NK-92 treated with Interleukin-12 subunit alpha and Interleukin-12 subunit beta, amount 100 ng/mL, for 24 hours (cell line): ENCODE data around the gene TGM5.
"Not testable (repeated sequence)": the region's sequence is repeated elsewhere in the genome, so short reads cannot be mapped to it uniquely, and the experiment has no call there.

Source experiments
- DNase-seq: peaks from one replicate; lab custom pipeline; 2025; lab: John Stamatoyannopoulos, UW

TGM5 gene, protein sequence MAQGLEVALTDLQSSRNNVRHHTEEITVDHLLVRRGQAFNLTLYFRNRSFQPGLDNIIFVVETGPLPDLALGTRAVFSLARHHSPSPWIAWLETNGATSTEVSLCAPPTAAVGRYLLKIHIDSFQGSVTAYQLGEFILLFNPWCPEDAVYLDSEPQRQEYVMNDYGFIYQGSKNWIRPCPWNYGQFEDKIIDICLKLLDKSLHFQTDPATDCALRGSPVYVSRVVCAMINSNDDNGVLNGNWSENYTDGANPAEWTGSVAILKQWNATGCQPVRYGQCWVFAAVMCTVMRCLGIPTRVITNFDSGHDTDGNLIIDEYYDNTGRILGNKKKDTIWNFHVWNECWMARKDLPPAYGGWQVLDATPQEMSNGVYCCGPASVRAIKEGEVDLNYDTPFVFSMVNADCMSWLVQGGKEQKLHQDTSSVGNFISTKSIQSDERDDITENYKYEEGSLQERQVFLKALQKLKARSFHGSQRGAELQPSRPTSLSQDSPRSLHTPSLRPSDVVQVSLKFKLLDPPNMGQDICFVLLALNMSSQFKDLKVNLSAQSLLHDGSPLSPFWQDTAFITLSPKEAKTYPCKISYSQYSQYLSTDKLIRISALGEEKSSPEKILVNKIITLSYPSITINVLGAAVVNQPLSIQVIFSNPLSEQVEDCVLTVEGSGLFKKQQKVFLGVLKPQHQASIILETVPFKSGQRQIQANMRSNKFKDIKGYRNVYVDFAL

DNA sequence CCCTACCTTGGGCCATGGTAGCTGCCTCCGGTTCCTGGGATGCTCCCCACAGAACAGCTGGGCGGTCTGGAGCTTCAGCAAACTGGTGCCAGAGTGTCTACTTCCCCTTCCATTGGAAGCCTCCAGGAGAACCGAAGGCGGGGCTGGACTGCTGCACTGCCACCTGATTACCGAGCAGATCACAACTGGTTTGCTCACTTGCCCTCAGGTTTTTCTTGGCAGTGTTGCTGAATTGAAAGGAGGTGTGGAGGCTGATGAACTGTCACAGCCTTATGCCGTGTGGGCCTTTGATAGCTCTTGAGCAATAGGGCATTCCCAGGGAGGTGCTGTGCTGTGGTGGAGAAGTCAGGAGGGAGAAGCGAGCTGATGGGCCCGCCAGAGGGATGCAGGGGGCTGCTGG, at the start of gene TGM5:
TSS of gene TGM5 (minus strand) at position 95 of the 400 bp plus-strand sequence. CDS start at position 16, 79 bp downstream.
- no peak for DNase-seq

DNA sequence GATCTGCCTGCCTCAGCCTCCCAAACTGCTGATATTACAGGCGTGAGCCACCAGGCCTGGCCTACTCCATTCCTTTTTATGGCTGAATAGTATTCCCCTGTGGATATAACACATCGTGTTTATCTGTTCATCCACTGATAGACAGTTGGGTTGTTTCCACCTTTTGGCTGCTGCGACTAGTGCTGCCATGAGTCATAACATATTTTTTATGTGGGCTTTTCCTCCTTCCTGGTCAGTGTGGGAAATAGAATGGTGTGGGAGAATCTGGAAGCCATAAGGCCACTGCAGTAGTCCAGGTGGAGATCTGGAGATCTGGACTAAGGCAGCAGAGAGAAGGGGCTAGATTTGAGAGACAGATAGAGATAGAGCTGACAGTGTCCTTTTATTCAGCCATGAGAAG, 47.4 kb upstream of the TGM5 start:
- no peak for DNase-seq

DNA sequence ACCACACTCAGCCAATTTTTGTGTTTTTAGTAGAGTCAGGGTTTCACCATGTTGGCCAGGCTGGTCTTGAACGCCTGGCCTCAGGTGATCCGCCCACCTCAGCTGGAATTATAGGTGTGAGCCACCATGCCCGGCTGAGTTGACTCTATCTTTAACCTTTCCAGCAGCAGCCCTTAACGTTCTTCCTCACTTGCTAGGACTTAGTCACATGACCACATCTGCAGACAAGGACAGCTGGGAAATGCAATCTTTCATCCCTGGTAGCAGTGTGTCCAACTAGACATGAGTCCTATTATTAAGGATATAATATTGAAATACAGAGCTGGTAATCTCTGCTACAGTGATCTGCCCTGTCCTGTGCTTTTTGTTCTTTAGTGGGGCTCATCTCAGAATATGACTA, 45.6 kb upstream of the TGM5 start:
- DNase-seq = no peak

DNA sequence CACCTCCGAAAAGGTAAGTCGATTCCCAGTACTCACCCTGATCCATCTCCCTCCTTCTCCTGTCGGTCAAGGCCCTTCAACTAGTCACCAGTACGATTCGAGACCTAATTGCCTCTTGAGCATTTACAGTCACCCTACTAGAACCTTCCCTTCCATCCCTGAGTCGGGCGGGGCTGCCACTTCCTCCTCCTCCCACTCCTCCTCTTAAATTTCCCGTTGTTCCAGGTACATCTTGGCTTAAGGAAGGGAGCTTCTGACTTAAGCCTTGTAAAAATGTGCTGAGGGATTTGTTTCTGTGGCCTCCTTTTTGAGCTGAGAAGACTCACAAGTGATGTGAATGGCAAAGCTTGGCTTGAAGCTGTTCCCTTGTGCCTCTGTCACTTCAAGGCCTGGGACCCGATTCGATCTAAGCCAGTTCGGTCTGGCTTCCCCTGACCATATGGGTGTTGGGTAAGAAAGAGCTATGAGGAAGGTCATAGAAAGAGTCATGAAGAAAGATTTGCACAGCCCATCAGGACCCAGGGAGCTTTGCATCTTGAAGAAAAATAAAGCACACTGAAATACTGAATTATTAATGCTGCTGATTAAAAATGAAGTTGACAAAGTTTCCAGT, 35.6 kb upstream of the TGM5 start, which contains the start of gene TGM7:
TSS of gene TGM7 (minus strand) at position 51 of the 613 bp plus-strand sequence.
- no peak for DNase-seq

DNA sequence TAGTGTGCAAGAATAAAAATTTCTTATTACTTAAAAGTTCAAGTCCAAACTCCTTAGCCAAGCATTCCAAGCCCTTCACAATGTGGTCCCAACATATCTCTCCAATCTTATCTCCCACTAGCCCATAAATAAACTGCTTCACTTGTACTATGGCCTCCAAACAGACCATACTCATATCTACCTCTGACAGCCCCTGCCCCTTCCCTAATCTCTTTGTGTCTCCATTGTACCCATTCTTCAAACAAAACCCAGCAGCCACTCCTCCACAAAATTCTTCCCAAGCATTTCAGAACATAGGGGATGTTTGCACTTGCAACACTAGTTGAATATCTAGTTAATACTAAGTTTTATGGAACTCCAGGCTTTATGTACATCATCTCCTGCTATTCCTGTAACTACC, 33.2 kb upstream of the TGM5 start:
- no peak for DNase-seq

DNA sequence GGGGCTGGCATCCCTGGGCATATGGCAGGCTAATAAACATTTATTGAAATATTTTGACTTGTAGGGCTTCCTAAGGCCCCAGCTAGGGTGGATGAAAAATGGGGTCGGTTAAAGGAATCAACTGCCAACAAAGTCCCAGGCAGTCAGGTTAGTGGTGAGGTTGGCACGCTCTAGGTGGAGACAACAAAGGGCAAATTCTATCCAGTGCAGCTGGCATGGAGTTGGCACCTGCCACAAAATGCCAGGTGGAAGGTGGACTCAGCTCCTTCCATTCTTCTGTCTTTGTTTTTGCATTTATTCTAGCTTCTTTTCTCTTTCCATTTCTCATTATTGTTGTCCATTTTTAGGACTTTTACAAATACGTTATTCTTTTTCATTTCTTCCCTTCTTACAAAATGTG, 32.7 kb upstream of the TGM5 start:
- DNase-seq = no peak

DNA sequence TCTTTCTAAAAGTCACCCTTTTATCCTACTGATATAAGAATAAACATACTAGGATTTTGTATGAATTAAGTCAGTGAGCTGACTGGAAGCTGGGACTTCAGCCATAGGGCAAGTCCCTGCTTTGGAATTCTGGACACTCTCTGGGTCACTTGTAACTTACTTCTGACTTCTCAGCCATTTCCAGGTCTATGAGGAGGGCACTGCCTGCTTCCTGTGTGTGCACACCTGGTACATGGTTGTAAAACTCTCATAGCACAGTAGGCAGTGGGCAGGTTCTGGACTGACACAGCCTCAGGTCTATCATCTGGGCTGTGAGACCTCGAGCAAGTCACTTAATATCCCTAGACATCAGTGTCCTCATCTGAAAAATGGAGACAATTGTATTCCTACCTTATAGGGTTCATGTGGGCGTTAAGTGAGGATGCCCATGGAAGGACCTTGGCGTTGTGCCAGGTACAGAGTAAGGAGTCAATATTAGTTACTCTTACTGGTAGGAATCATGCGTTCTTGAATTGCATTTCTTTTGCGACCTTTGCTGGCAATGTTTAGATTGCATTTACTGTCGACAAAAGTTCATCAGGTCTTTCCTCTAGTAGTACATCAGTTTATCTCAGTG, 27.5 kb upstream of the TGM5 start:
- no peak for DNase-seq

DNA sequence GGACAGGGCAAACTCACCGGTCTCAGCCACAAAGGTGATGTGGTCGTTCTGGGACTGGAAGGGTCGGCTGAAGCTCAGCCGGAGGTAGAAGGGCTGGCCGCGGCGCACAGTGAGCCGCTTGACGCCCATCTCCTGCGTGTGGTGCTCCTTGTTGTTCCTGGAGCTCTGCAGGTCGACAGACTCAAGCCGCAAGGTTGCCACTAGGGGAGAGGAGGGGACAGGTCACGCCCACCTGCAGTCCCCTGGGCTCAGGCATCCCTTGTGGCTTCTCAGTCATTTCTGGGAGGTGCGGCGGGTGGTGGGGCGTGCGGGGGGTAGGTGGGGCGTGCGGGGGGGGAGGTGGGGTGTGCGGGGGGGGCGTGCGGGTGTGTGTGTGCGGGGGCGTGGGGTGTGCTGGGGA, 26.7 kb upstream of the TGM5 start:
- no peak for DNase-seq

DNA sequence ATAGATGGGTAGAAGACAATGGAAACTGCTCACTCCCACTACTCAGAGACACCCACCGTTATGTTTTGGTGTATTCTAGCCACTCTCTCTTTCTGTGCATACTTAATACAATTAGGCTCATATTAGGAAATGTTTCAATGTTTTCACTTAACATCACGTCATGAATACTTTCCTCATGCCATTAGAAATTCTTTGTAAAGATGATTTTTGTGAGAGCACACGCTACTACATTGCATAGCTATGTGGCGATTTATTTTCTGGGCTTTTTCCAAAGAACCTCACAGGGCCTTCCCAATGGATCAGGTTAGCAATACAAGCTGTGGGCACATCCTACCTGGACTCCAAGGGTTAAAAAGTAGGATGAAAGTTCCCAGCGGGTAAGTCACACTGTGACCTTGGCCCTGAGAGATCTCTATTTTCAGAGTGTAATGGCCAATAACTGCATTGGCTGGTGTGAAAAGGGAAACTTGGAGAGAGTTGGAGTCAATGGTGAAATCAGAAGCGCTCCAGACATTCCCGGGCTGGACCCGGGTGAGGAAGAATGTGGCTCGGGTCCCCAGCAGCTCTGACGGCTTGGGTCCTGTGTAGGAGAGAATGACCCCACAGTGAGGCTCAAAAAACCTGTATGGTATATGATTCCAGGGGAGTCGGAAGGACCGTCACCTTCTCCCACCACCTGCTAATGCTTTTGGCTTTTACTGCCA, 25.8 kb upstream of the TGM5 start:
- no peak for DNase-seq

DNA sequence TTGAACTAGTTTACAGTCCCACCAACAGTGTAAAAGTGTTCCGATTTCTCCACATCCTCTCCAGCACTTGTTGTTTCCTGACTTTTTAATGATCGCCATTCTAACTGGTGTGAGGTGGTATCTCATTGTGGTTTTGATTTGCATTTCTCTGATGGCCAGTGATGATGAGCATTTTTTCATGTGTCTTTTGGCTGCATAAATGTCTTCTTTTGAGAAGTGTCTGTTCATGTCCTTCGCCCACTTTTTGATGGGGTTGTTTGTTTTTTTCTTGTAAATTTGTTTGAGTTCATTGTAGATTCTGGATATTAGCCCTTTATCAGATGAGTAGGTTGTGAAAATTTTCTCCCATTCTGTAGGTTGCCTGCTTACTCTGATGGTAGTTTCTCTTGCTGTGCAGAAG, 22.9 kb upstream of the TGM5 start:
- DNase-seq = not testable (repeated sequence)

DNA sequence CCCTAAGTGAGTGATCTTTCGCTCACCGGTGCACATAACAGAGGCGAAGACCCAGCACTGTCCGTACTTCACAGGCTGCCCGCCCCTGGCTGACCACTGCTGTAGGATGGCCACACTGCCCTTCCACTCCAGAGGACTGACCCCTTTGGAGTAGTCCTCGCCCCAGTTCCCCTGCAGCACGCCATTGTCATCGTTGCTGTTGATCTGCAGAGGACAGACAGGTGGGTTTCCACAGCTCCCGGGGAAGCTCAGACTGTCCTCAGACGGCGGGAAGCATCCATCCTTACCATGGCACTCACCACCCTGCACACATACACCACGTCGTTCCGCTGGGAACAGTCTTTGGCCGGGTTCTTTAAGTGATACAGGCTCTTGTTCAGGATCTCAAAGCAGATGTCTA, 20.5 kb upstream of the TGM5 start:
- no peak for DNase-seq

DNA sequence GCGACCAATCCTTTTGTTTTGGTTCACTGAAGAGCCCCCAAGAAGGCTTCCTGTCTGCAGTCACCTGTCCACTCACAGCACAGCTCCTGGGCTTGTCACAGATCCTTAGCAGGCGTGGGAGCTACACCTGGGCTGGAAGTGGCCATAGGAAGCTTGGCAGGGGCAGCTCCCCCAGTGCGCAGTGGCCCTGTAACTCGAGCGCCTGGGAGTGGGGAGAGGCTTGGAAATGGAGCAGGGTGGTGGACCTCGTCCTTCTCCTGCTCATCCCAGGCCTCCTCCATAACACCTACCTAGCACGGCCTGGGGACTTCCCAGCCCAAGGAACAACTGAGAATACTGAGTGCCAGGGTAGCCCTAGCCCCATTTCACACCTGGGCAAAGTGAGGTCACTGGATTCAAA, 19.3 kb upstream of the TGM5 start:
- no peak for DNase-seq

DNA sequence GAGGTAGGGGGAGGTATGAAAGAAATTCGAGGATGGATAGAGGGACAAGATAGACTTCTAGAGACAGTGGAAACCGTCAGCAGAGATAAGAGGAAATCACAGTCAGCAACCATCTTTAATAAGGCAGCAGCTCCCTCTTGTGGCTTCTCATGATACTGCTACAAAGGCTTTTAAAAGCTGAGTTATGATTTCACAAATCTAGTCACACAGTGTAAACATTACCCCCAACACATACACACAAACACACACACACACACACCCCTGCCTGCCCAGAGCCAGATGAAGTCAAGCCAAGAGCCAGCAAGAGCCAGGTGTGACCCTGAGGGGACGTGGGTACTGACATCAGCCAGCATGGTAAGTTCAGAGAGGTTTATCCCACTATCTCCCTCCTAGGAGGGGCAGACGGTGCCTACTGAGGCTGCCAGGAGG, 18.9 kb upstream of the TGM5 start:
- DNase-seq = peak; percentile 13

DNA sequence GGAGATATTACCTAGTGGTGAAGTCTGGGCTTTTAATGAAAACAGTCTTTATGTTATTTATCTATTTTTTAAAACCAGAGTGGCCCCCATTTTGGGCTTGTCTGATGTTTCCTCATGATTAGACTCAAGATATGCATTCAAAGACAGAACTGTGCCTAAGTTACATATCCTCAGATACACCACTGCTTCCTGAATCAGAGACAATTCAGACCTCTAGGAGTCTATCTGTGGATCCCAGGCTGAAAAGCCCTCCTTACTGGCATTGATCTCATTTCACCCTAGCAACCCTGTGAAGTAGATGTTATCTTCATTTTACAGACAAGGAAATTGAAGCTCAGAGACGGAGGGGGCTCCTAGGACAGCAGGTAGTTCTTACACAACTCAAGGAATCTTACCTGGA, 16.8 kb upstream of the TGM5 start:
- no peak for DNase-seq

DNA sequence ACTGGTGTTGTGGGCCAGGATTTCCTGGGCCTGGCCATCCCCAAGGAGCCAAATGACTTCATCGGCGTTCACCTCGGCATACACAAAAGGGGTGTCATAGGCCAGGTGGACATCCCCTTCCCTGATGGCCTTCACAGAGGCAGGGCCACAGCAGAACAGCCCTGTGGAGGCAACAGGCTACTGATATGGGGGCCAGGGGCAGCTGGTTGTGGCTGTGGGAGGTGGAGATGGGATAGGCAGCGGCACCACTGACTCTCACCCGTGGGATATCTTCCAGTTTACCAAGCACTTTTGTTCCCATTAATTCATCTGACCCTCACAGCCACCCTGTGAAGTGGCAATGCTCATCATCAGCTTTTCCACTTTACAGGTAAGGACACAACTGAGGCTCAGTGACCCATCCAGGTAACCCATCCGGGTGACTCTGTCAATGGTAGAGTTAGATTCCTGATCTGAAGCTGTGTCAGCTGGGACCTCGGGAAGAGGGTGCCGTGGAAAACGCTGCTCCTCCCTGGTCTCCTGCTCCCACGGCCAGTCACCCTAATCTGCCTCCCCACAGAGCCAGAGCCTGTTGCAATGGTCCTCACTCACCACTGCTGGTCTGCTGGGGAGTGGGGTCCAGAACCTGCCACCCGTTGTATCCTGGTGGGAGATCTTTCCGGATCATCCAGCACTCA, 15.3 kb upstream of the TGM5 start:
- DNase-seq = no peak

DNA sequence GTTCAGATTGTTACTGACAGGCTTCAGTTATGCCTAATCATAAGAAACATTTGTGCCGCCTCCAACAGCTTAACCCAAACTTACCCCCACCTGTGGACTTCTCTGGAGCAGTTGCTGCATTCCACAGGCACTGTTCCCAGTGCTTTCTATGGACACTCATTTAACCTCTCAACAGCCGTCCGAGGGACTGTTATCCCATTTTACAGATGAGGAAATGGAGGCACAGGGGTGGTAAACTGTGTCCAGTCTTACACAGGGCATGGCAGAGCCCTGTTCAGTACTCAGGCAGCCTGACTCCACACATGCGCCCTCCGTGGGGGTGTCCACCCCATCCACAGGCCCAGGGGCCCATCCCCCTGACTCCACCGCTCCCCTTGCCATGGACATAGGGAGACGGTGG, 14.3 kb upstream of the TGM5 start:
- DNase-seq = no peak

DNA sequence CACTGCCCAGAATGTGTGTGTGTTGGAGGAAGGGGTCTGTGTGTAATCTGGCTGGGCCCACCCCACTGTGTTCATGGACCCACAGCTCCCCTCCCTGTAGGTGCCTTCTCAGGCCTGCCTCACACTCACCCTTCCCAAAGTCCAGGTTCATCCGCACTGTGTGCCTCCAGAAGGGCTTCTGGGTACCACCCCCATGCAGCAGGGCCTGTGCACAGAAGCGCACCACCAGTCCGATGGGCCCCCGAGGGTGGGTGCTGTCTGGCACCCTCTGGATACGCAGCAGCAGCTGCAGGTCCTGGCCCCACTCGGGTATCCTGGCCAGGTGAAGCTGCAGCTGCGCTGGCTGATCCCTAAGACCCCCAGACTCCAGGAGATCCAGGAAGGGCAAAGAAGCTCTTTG, 12.8 kb upstream of the TGM5 start:
- DNase-seq = no peak

DNA sequence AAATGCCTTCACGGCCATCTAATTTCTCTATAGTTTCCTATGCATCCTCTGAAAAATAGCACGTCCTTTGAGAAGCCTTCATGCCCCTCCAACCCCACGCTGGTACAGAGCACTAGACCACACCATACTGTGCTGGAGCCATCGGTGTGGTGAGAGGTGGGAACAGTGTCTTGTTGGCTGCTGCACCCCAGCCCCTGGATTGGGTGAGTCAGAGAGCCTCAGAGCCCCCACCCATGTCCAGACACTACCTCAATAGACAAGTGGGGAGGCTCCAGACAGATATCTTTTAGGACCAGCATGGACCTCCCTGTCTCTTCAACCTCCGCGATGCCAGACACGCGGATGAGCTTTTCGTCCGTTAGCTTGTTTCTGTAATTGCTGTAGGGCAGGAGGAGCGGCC, 12.1 kb upstream of the TGM5 start:
- no peak for DNase-seq

DNA sequence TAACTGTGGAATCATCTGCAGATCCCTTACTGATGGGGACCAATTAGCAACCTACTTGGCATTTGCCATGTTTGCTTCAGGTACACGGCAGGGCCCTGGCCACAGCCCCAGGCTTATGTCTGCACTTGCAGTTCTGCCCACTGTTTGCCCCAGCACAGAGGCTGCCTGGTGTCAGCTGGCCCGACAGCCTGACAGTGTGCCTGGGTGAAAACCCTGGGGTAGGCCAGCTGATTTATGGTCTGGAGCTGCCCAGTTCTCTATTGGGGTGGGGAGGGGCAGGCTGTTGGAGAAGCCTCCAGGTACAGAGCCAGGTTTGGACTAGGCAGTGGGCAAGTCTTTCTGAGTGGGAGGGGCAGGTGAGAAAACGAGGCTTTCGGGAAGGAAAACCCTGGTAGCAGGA, 11.2 kb upstream of the TGM5 start:
- DNase-seq = no peak

DNA sequence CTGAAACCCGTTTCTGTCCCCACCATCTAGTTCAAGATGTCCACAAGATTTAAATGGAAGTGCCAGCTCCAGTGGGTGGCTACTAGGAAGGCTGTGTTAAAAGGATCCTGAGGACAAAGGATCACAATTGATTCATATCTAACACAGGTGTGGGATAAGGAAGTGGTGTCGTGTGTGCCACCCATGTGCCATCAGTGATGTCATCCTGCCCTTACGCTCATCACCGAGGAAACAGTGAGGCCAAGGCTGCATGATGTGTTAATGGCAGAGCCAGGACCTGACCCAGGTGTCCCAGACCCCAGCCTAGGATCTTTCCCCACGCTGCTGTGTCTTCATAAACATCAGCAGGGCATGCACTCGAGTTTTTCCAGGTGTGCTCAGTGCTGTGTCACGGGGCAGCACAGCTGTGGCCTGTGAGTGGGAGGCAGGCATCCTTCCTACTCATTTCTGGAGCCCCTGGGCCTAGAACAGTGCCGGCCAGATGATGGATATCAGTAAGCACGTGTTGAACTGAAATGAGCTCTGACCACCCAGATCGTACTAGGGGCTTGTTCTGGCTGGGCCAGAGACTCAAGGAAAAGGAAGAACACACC, 10.6 kb upstream of the TGM5 start:
- no peak for DNase-seq
